ENCODE data around the gene RALGDS. TPM values are rescaled to one million over a fixed set of nuclear protein-coding genes. Genes with fewer than 3 reads are reported as not detected.

The RALGDS gene
- total and polyA plus RNA-seq, 3 donors from 2014 or later: 23.0 to 42.4 (median 32.5) TPM

- 74 to 78% methylated on average over 10 to 15 of the region's 17 CpGs for WGBS, 2 donors
- H3K36me3 ChIP-seq (ENCODE audit: low read depth, missing control alignments): no peaks in the 10 kb centered on the region
- H3K27me3 ChIP-seq: no peaks in the 10 kb centered on the region
- no peaks in the 10 kb centered on the region for H3K9me3 ChIP-seq
- intact Hi-C loops (cut with DNase I; ENCODE audit: low total_unique reads): no loop called here
- peaks cover 22% of the 10 kb centered on the region for H3K4me1 ChIP-seq
- H3K27ac ChIP-seq: no peak overlapping the region
- TF ChIP-seq POLR2A (IDR thresholded peaks at IDR 0.05) (no peak), CTCF (IDR thresholded peaks at IDR 0.05) (no peak)
- H3K4me3 ChIP-seq: no peak overlapping the region
- no peak for DNase-seq
Measured at GRCh38 chr9:133126697-133127339, 5.8 kb upstream of the RALGDS start.

DNA sequence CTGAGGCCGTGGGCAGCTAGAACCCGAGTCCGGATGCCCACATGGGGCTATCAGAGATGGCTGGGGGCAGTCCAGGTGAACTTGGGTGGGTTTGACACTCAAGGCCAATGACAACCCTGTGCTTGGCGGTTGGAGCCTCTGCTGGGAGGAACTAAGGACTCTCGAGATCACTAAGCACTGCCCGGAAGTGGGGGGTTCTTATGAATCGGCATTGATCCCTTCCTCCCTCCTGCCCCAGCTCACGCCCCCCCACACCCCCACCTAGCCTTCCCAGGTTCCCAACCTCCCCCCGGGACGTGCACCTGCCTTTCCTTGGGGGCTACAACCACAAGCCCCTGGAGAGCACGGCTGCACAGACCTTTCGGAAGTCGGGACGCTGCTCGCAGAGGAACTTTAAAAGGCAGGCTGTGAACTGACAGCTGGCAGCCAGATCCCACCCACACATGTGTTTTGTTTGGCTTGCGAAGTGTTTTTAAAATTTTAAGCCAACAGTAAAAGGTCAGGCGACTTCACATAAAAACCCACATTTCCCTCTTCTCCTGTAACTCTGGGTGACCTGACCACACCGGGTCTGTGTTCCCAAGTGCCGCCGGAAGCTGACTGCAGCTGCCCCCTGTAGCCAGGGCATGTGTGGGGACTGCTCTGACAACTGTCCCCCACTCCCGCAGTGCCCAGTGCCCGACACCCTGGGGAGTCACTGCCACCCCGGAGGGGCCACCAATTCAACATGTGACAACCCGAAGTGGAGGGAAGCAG, 5.1 kb upstream of the RALGDS start:
- Histone ChIP-seq H3K27ac (no peak overlapping the region), H3K4me3 (no peak overlapping the region), H3K9me3 (no peaks in the 10 kb centered on the region), H3K4me1 (peaks cover 24% of the 10 kb centered on the region), H3K36me3 (ENCODE audit: low read depth, missing control alignments) (no peaks in the 10 kb centered on the region), H3K27me3 (no peaks in the 10 kb centered on the region)
- no peak for DNase-seq
- TF ChIP-seq CTCF (IDR thresholded peaks at IDR 0.05): no peak
- no peak for TF ChIP-seq POLR2A (IDR thresholded peaks at IDR 0.05)
- intact Hi-C loops (cut with DNase I; ENCODE audit: low total_unique reads): no loop called here
- 44 to 47% methylated on average over 14 to 24 of the region's 24 CpGs for WGBS, 2 donors

- H3K4me1 ChIP-seq: peaks cover 28% of the 10 kb centered on the region
- no peaks in the 10 kb centered on the region for H3K36me3 ChIP-seq (ENCODE audit: low read depth, missing control alignments)
- WGBS, 2 donors: 91 to 98% methylated on average over 2 of the region's 2 CpGs
- DNase-seq: no peak
- no peak overlapping the region for H3K27ac ChIP-seq
- H3K4me3 ChIP-seq: no peak overlapping the region
- intact Hi-C loops (cut with DNase I; ENCODE audit: low total_unique reads): no loop called here
- H3K9me3 ChIP-seq: no peaks in the 10 kb centered on the region
- H3K27me3 ChIP-seq: no peaks in the 10 kb centered on the region
- TF ChIP-seq CTCF (IDR thresholded peaks at IDR 0.05) (no peak), POLR2A (IDR thresholded peaks at IDR 0.05) (no peak)
Measured at GRCh38 chr9:133124907-133125275, 3.9 kb upstream of the RALGDS start.

- Histone ChIP-seq H3K36me3 (ENCODE audit: low read depth, missing control alignments) (no peaks in the 10 kb centered on the region), H3K4me1 (peaks cover 34% of the 10 kb centered on the region), H3K4me3 (no peak overlapping the region), H3K9me3 (no peaks in the 10 kb centered on the region), H3K27ac (no peak overlapping the region), H3K27me3 (no peaks in the 10 kb centered on the region)
- intact Hi-C loops (cut with DNase I; ENCODE audit: low total_unique reads): no loop called here
- no peak for DNase-seq
- WGBS, 2 donors: 90 to 95% methylated on average over 8 of the region's 8 CpGs
- TF ChIP-seq POLR2A (IDR thresholded peaks at IDR 0.05): no peak
- TF ChIP-seq CTCF (IDR thresholded peaks at IDR 0.05): no peak
Measured at GRCh38 chr9:133124123-133124906, 3.3 kb upstream of the RALGDS start.
